Measurements from ENCODE around the gene OAS1. TPM values are rescaled to one million over a fixed set of nuclear protein-coding genes. Genes with fewer than 3 reads are reported as not detected.

Gene OAS1
- 1.1 and 2.7 TPM in 2 replicates for total RNA-seq

GRCh38 chr12:112906712-112907414 is at the start of gene OAS1:
Gene OAS1 (plus strand): TSS chr12:112906962. CDS start chr12:112907040, 78 bp downstream.

GRCh38 chr12:112937741-112938719 is 31.3 kb downstream of the OAS1 start, which contains the start of gene OAS3:
Gene OAS3 (plus strand): TSS chr12:112938474. CDS start chr12:112938531, 57 bp downstream.

Other genes with a start within 250 kb of the OAS1 start
- gene RPH3A, start 115.2 kb upstream of the OAS1 start, total RNA-seq = not detected in 2 replicates
- 3.2 and 5.6 TPM in 2 replicates for gene OAS3, start 31.5 kb downstream of the OAS1 start, total RNA-seq
- 0.47 and 1.6 TPM in 2 replicates for gene OAS2, start 71.6 kb downstream of the OAS1 start, total RNA-seq
- 0.09 and 0.93 TPM in 2 replicates for gene DTX1, start 149.8 kb downstream of the OAS1 start, total RNA-seq
- not detected in 2 replicates for gene RASAL1, start 228.8 kb downstream of the OAS1 start, total RNA-seq
- gene CFAP73, start 242.8 kb downstream of the OAS1 start, total RNA-seq = not detected in 2 replicates

Data from pericardium fibroblast (primary cell).